Measurements from ENCODE around the gene COPZ1. TPM values are rescaled to one million over a fixed set of nuclear protein-coding genes. Genes with fewer than 3 reads are reported as not detected.
"Not testable (repeated sequence)": the region's sequence is repeated elsewhere in the genome, so short reads cannot be mapped to it uniquely, and the experiment has no call there.

Gene COPZ1
- polyA plus RNA-seq, 2 donors: 48.8 to 85.0 TPM

DNA sequence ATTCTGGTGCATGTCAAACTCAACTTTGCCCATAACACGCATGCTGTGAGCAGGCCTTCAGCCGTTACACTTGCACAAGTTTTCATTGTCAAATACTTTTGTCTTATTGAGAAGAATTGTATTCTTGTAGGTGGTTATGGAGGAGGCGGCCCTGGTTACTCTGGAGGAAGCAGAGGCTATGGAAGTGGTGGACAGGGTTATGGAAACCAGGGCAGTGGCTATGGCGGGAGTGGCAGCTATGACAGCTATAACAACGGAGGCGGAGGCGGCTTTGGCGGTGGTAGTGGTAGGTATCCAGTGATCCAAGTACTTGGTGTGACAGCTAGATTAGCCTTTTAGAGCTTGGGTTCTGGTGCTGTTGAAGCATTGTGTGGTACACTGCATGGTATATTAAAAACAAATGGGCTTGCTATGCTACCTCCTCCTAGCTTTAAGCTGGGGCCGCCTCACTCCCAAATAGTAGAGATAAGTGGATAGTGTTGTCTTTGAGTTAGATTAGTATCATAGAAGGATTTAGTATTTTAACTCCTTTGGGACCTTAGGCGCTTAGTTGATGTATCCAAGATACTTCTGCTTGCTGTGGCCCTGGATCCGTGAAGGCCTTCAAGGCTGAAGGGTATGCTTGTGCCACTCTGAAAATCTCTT is 41.9 kb upstream of the COPZ1 start:
- Histone ChIP-seq H3K4me1 (ENCODE audit: control insufficient read depth in 2 of 2, insufficient read depth in 2 of 2, low read length in 1 of 2) (peaks cover 0 to 2% of the 10 kb centered on the region in 2 donors), H3K36me3 (ENCODE audit: control insufficient read depth in 2 of 2, insufficient read depth in 2 of 2, low read length in 1 of 2) (peaks cover 3 to 17% of the 10 kb centered on the region in 2 donors)

DNA sequence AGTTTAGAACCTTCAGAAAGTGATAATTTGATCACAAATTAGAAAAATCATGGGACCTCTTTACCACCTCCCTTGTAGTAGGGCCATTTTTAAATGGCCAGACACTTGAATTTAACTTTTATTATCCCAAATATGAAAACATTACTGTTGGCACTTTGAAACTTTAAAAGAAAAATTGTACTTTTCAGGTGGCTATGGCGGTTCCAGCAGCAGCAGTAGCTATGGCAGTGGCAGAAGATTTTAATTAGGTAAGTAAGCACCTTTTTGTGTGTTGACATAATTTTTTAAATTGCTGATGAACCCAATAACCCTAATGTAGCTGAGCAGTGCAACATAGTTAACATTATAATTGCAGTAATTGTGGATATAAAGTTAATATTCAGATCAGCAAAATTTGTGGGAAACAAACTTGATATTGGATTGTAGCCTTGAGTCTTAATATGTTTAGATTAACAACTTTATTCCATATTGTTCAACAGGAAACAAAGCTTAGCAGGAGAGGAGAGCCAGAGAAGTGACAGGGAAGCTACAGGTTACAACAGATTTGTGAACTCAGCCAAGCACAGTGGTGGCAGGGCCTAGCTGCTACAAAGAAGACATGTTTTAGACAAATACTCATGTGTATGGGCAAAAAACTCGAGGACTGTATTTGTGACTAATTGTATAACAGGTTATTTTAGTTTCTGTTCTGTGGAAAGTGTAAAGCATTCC is 40.7 kb upstream of the COPZ1 start:
- peaks cover 3 to 17% of the 10 kb centered on the region in 2 donors for H3K36me3 ChIP-seq (ENCODE audit: control insufficient read depth in 2 of 2, insufficient read depth in 2 of 2, low read length in 1 of 2)
- H3K27me3 ChIP-seq (ENCODE audit: control insufficient read depth in 1 of 2, insufficient read depth in 2 of 2, low read length in 2 of 2); H3K9me3 ChIP-seq (ENCODE audit: control insufficient read depth in 2 of 2, insufficient read depth in 1 of 2, low read depth in 1 of 2, low read length in 1 of 2); H3K27ac ChIP-seq (ENCODE audit: low read depth in 2 of 2, low read length in 1 of 2); H3K4me1 ChIP-seq (ENCODE audit: control insufficient read depth in 2 of 2, insufficient read depth in 2 of 2, low read length in 1 of 2): not testable (repeated sequence)
- peak overlapping the region in 1 of 2 donors; percentile 91 for H3K4me3 ChIP-seq (ENCODE audit: low read depth in 1 of 2, low read length in 2 of 2)
- 25 to 39% methylated on average over 1 of the region's 2 CpGs for WGBS, 2 donors

More for the DNA sequence above, 41.9 kb upstream of the COPZ1 start:
- H3K9me3 ChIP-seq (ENCODE audit: control insufficient read depth in 2 of 2, insufficient read depth in 1 of 2, low read depth in 1 of 2, low read length in 1 of 2): no peaks in the 10 kb centered on the region
- peak overlapping the region in 1 of 2 donors; percentile 91 for H3K4me3 ChIP-seq (ENCODE audit: low read depth in 1 of 2, low read length in 2 of 2)
- 20 to 28% methylated on average over 11 of the region's 11 CpGs for WGBS, 2 donors
- peak overlapping the region in 1 of 2 donors; percentile 2 for H3K27ac ChIP-seq (ENCODE audit: low read depth in 2 of 2, low read length in 1 of 2)
- no peaks in the 10 kb centered on the region for H3K27me3 ChIP-seq (ENCODE audit: control insufficient read depth in 1 of 2, insufficient read depth in 2 of 2, low read length in 2 of 2)

DNA sequence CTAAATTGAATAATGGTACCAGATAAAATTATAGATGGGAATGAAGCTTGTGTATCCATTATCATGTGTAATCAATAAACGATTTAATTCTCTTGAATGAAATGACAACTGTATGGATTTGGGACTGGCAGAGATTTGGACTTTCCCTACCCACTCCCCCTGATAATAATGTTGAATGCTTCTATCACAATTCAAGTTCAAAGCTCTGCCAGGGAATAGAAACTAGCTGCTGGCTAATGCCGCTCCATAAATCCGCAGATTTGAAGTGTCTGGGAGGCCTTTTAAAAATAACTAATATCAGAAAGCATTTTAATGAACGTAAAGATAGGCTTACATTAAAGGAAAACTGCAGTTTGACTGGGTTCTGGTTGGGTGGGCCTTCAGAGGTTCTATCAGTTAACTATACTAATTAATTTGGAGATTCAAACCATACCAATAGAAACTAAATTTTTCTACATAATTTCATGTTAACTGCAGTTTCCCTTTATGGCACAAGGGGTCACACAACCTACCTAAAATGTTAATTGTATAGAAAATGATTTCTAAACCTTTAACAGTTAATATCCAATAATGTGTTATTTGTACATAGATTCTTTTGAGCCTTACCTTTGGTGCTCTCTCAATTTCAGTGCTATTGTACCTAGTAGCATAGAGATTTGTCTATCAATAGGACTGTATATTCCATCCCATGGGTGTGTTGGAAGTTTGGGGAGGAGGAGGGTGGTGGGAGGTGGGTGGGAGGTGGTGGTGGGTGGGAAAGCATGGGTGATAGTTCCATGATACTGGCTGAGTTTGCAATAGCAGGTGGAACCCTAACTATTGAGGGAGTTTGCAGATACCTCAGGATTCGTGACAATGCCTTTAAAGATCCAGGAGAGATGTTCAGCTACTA is 39.5 kb upstream of the COPZ1 start:
- 39 to 40% methylated on average over 5 of the region's 5 CpGs for WGBS, 2 donors
- no peaks in the 10 kb centered on the region for H3K9me3 ChIP-seq (ENCODE audit: control insufficient read depth in 2 of 2, insufficient read depth in 1 of 2, low read depth in 1 of 2, low read length in 1 of 2)
- H3K27ac ChIP-seq (ENCODE audit: low read depth in 2 of 2, low read length in 1 of 2): peak overlapping the region; percentile 4 to 64
- H3K36me3 ChIP-seq (ENCODE audit: control insufficient read depth in 2 of 2, insufficient read depth in 2 of 2, low read length in 1 of 2): peaks cover 3 to 17% of the 10 kb centered on the region in 2 donors
- H3K27me3 ChIP-seq (ENCODE audit: control insufficient read depth in 1 of 2, insufficient read depth in 2 of 2, low read length in 2 of 2): no peaks in the 10 kb centered on the region
- H3K4me3 ChIP-seq (ENCODE audit: low read depth in 1 of 2, low read length in 2 of 2): peak overlapping the region in 1 of 2 donors; percentile 39
- peaks cover 0 to 2% of the 10 kb centered on the region in 2 donors for H3K4me1 ChIP-seq (ENCODE audit: control insufficient read depth in 2 of 2, insufficient read depth in 2 of 2, low read length in 1 of 2)

DNA sequence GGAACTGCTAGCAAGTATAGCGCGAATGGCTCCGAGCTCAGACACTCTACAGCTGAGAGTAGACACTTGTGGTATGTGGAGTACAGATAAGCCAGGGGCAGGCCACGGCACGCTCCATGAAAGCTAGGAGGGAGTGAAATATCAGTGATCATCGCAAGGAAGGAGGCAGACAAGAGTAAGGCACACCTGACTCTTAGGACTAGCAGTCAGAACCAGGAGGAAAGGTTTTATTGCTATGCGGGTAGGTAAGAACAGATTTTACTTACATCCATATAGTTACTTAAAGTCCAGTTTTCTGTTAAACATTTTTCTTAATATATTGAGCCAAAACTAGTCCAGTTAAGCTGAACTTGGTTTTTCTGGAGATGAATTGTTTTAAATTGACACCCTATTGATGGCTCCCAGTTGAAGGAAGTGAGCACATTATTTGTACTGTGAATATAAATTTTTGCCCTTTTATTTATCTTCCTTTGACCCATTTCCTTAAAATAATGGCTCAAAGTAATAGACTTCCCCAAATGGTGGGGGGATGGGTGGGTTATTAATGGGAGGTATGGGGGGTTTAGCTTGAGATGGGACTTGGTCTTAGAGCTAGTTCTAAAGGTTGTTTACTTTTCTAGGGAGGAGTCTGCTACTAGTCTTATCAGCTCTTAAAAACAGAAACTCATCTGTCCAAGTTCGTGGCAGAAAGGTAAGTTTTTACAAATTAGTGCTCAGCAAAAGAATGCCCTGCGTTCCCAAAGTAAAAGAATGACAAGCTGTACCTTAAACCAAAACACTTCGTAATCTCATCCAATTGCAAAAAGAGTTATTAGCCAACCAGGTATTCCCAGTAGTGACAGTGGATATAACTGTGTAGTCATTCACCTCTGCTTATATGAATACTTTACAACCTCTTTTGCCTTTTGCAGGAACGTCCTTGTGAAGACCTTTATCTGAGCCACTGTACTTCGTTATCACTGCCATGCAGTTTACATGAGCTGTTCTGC is 38.6 kb upstream of the COPZ1 start:
- peaks cover 0 to 2% of the 10 kb centered on the region in 2 donors for H3K4me1 ChIP-seq (ENCODE audit: control insufficient read depth in 2 of 2, insufficient read depth in 2 of 2, low read length in 1 of 2)
- no peaks in the 10 kb centered on the region for H3K9me3 ChIP-seq (ENCODE audit: control insufficient read depth in 2 of 2, insufficient read depth in 1 of 2, low read depth in 1 of 2, low read length in 1 of 2)
- H3K27me3 ChIP-seq (ENCODE audit: control insufficient read depth in 1 of 2, insufficient read depth in 2 of 2, low read length in 2 of 2): no peaks in the 10 kb centered on the region
- WGBS, 2 donors: 50 to 53% methylated on average over 12 of the region's 12 CpGs
- H3K27ac ChIP-seq (ENCODE audit: low read depth in 2 of 2, low read length in 1 of 2): peak overlapping the region; percentile 4 to 64
- peaks cover 3 to 17% of the 10 kb centered on the region in 2 donors for H3K36me3 ChIP-seq (ENCODE audit: control insufficient read depth in 2 of 2, insufficient read depth in 2 of 2, low read length in 1 of 2)
- no peak overlapping the region for H3K4me3 ChIP-seq (ENCODE audit: low read depth in 1 of 2, low read length in 2 of 2)

DNA sequence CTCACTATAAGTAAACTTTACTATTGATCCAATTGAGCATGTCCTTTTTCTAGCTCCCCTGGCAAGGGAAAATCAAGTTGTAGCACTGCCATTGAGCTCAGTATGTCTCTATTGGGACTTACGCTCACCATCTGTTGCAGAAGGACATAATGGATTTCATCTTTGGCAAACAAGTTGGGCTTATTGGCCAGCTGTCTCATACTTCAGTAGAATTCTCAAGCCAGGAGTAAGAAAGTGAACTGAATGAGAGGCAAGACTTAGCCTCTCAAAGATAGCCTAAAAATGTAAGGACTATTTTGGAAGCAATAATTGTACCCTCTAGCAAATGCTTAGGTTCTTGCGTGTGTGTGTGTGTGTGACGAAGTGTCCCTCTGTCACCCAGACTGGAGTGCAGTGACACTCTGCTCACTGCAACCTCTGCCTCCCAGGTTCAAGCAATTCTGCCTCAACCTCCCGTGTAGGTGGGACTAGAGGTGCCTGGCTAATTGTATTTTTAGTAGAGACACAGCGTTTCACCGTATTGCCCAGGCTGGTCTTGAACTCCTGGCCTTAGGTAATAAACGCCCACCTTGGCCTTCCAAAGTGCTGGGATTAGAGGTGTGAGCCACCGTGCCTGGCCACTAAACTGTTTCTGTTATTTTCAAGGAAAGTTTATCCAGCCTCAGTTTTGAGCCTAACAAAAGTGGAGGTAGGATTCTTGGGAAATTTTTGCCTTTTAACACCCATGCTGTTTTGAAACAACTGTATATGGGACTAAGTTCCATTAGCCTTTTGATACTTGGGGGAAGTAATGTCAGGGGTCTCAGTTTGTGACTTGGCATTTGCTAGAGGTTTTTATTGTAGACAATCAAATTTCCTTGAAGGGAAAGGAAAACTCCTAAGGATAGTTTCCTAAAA is 37.4 kb upstream of the COPZ1 start:
- H3K4me1 ChIP-seq (ENCODE audit: control insufficient read depth in 2 of 2, insufficient read depth in 2 of 2, low read length in 1 of 2): peaks cover 0 to 2% of the 10 kb centered on the region in 2 donors
- peaks cover 3 to 17% of the 10 kb centered on the region in 2 donors for H3K36me3 ChIP-seq (ENCODE audit: control insufficient read depth in 2 of 2, insufficient read depth in 2 of 2, low read length in 1 of 2)

DNA sequence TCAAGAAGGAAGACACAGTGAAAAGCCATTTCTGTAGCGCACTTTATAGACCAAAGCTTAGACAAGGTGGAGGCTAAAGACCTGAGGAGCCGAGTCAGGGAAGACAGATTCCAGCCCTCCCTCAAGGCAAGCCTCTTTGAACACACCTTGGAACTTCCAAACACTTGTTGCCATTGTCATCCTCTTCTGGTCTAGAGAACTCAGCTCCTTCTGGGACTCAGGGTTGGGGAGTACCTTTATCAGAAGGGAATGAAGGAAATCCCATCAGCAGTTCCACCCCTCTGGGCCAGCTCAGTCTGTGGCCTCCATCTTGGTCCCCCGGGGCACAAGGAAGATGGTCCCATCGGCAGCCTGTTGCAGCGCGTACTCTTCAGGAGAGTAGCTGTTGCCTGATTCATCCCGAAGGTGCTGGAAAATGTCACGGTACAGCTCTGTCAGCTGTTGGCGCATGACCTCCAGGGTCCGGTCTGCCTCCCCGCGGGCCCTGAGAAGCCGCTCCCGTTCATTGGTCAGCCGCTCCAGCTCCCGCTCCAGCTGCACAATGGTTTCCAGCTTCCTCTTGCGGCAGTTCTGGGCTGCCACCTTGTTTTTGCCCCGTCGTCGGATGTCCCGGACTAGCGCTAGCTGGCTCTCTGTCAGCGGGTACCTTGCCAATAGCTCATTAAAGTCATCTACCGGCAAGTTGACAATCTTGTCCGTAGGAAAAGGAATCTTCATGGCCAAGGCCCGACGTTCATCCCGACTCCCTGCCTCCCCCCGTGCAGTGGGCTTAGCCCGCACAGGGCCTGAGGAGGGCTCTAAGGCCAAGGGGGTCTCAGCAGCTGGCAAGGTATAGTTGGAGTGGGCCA is 32.6 kb upstream of the COPZ1 start:
- H3K4me3 ChIP-seq (ENCODE audit: low read depth in 1 of 2, low read length in 2 of 2): no peak overlapping the region
- H3K27me3 ChIP-seq (ENCODE audit: control insufficient read depth in 1 of 2, insufficient read depth in 2 of 2, low read length in 2 of 2): no peaks in the 10 kb centered on the region
- 90 to 92% methylated on average over 30 of the region's 30 CpGs for WGBS, 2 donors
- no peaks in the 10 kb centered on the region for H3K9me3 ChIP-seq (ENCODE audit: control insufficient read depth in 2 of 2, insufficient read depth in 1 of 2, low read depth in 1 of 2, low read length in 1 of 2)
- H3K27ac ChIP-seq (ENCODE audit: low read depth in 2 of 2, low read length in 1 of 2): no peak overlapping the region
- peaks cover 0 to 3% of the 10 kb centered on the region in 2 donors for H3K36me3 ChIP-seq (ENCODE audit: control insufficient read depth in 2 of 2, insufficient read depth in 2 of 2, low read length in 1 of 2)
- no peaks in the 10 kb centered on the region for H3K4me1 ChIP-seq (ENCODE audit: control insufficient read depth in 2 of 2, insufficient read depth in 2 of 2, low read length in 1 of 2)

More for the DNA sequence above, 37.4 kb upstream of the COPZ1 start:
- H3K4me3 ChIP-seq (ENCODE audit: low read depth in 1 of 2, low read length in 2 of 2): no peak overlapping the region
- 59% methylated on average over 8 of the region's 8 CpGs for WGBS, 2 donors
- H3K27ac ChIP-seq (ENCODE audit: low read depth in 2 of 2, low read length in 1 of 2): no peak overlapping the region
- no peaks in the 10 kb centered on the region for H3K27me3 ChIP-seq (ENCODE audit: control insufficient read depth in 1 of 2, insufficient read depth in 2 of 2, low read length in 2 of 2)
- no peaks in the 10 kb centered on the region for H3K9me3 ChIP-seq (ENCODE audit: control insufficient read depth in 2 of 2, insufficient read depth in 1 of 2, low read depth in 1 of 2, low read length in 1 of 2)

DNA sequence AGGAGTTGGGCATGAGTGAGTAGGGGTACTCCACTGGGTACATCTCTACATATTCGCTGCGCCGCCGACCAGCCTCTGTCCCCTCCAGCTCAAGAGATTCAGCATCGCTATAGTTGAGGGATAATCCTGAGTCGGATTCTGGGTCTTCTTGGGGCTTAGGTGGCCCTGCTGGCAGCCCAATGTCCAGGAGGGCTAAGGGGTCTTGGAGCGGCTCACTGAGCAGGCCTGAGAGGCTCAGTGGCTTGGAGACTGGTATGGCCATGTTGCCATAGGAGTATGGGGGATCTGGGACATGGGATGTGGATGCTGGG is 32.0 kb upstream of the COPZ1 start:
- no peaks in the 10 kb centered on the region for H3K4me1 ChIP-seq (ENCODE audit: control insufficient read depth in 2 of 2, insufficient read depth in 2 of 2, low read length in 1 of 2)
- H3K4me3 ChIP-seq (ENCODE audit: low read depth in 1 of 2, low read length in 2 of 2): no peak overlapping the region
- H3K27me3 ChIP-seq (ENCODE audit: control insufficient read depth in 1 of 2, insufficient read depth in 2 of 2, low read length in 2 of 2): no peaks in the 10 kb centered on the region
- H3K36me3 ChIP-seq (ENCODE audit: control insufficient read depth in 2 of 2, insufficient read depth in 2 of 2, low read length in 1 of 2): no peaks in the 10 kb centered on the region
- H3K9me3 ChIP-seq (ENCODE audit: control insufficient read depth in 2 of 2, insufficient read depth in 1 of 2, low read depth in 1 of 2, low read length in 1 of 2): no peaks in the 10 kb centered on the region
- H3K27ac ChIP-seq (ENCODE audit: low read depth in 2 of 2, low read length in 1 of 2): no peak overlapping the region
- 96 to 97% methylated on average over 7 of the region's 7 CpGs for WGBS, 2 donors

Data from esophagus (tissue), 2 donors.